OCI-LY3 (cell line): Measurements from ENCODE around the gene PRAMEF5.
"Not testable (repeated sequence)": the region's sequence is repeated elsewhere in the genome, so short reads cannot be mapped to it uniquely, and the experiment has no call there.

Source experiments
- CTCF ChIP-seq: fragments of 200-600, 300-600 bp; sonication (generic); IDR thresholded peaks from 2 replicates; pipeline ENCODE4 v1.5.1; 2014; ENCODE audit warnings: antibody characterized with exemption, low read length, low read depth
- EZH2phosphoT487 ChIP-seq: fragments of 200-600 bp; shearing (Covaris generic); IDR thresholded peaks from 2 replicates; pipeline ENCODE4 v1.6.1; 2018; ENCODE audit warnings: antibody characterized with exemption, mixed run types, low read depth

GRCh38 chr1:13219203-13219602, 34.8 kb upstream of the PRAMEF5 start:
- not testable (repeated sequence) for TF ChIP-seq CTCF, EZH2phosphoT487
